LHCN-M2 (cell line): ENCODE results near the gene ANKRD52. TPM values are rescaled to one million over a fixed set of nuclear protein-coding genes. Genes with fewer than 3 reads are reported as not detected.

Experiments
- DNase-seq: peaks from one replicate; pipeline ENCODE4 v3.0.0-alpha.2; 2012; ENCODE audit warnings: low read depth
- total RNA-seq: library from RNA; depleted of rRNA; stranded (reverse); fragments of >200 nt; gene quantifications from 2 replicates; pipeline ENCODE4 v1.2.3, GENCODE V29; 2014

The ANKRD52 gene
- total RNA-seq, 1 experiment from 2014 or later = 32.6 TPM

GRCh38 chr12:56241424-56242303 is 16.5 kb downstream of the ANKRD52 start:
- no peak for DNase-seq

GRCh38 chr12:56237552-56237951 is 20.6 kb downstream of the ANKRD52 start:
- no peak for DNase-seq

GRCh38 chr12:56236985-56237384 is 21.2 kb downstream of the ANKRD52 start:
- no peak for DNase-seq

GRCh38 chr12:56236091-56236490 is 22.1 kb downstream of the ANKRD52 start:
- no peak for DNase-seq

- no peak for DNase-seq
Observed at GRCh38 chr12:56234746-56235436, 23.3 kb downstream of the ANKRD52 start.

GRCh38 chr12:56231184-56231582 is 27.0 kb downstream of the ANKRD52 start:
- DNase-seq = no peak

- no peak for DNase-seq
Observed at GRCh38 chr12:56230432-56231183, 27.6 kb downstream of the ANKRD52 start.

- DNase-seq = no peak
Observed at GRCh38 chr12:56229916-56230431, 28.2 kb downstream of the ANKRD52 start, which contains the start of gene SLC39A5. Gene SLC39A5, plus strand, starts transcription at chr12:56230051. Its CDS starts 1,224 bp downstream, at chr12:56231275.

GRCh38 chr12:56229082-56229481 is 29.1 kb downstream of the ANKRD52 start:
- DNase-seq = no peak

GRCh38 chr12:56224954-56225353 is 33.2 kb downstream of the ANKRD52 start:
- no peak for DNase-seq

GRCh38 chr12:56224102-56224701 is 34.0 kb downstream of the ANKRD52 start, which contains the start of gene NABP2:
Gene NABP2, plus strand, starts transcription at chr12:56224342. Its CDS starts 515 bp downstream, at chr12:56224857.
- peak; percentile 97 for DNase-seq

GRCh38 chr12:56223571-56224101 is 34.5 kb downstream of the ANKRD52 start:
- no peak for DNase-seq

GRCh38 chr12:56222531-56222895 is 35.7 kb downstream of the ANKRD52 start:
- DNase-seq = no peak

GRCh38 chr12:56221757-56222530 is 36.2 kb downstream of the ANKRD52 start, which contains the start of gene RNF41:
Gene RNF41, minus strand, starts transcription at chr12:56221922. Its CDS starts 7,875 bp downstream, at chr12:56214047.
- DNase-seq = peak; percentile 95

- peak; percentile 53 for DNase-seq
Observed at GRCh38 chr12:56221232-56221756, 36.9 kb downstream of the ANKRD52 start.

- peak; percentile 45 for DNase-seq
Observed at GRCh38 chr12:56220611-56221231, 37.5 kb downstream of the ANKRD52 start.

GRCh38 chr12:56219840-56220239 is 38.3 kb downstream of the ANKRD52 start:
- no peak for DNase-seq

- DNase-seq = no peak
Observed at GRCh38 chr12:56216461-56216860, 41.7 kb downstream of the ANKRD52 start.

GRCh38 chr12:56213878-56214277 is 44.3 kb downstream of the ANKRD52 start:
- DNase-seq = no peak
